HEK293 (cell line): ENCODE results near the gene MGST1.

Experiments
- SP2 ChIP-seq: fragments of 450-650 bp; formaldehyde crosslinking; IDR thresholded peaks from 2 replicates; pipeline ENCODE4 v1.5.1; 2016; ENCODE audit warnings: missing biosample characterization, missing genetic modification characterization
- ZNF138 ChIP-seq: fragments of 450-650 bp; formaldehyde crosslinking; IDR thresholded peaks from 2 replicates; pipeline ENCODE4 v1.5.1; 2016; ENCODE audit warnings: missing biosample characterization, missing genetic modification characterization, borderline replicate concordance
- ZNF155 ChIP-seq: fragments of 450-650 bp; formaldehyde crosslinking; IDR thresholded peaks from 2 replicates; pipeline ENCODE4 v1.5.1; 2016; ENCODE audit warnings: missing biosample characterization, missing genetic modification characterization
- ZNF555 ChIP-seq: fragments of 450-650 bp; formaldehyde crosslinking; conservative IDR thresholded peaks from 2 replicates; pipeline ENCODE4 v1.5.1; 2017; ENCODE audit warnings: missing biosample characterization, mild to moderate bottlenecking, missing genetic modification characterization, inconsistent platforms
- ZNF585B ChIP-seq: fragments of 450-650 bp; formaldehyde crosslinking; IDR thresholded peaks from 2 replicates; pipeline ENCODE4 v1.5.1; 2016; ENCODE audit warnings: missing biosample characterization, missing genetic modification characterization
- ZNF670 ChIP-seq: fragments of 450-650 bp; formaldehyde crosslinking; IDR thresholded peaks from 2 replicates; pipeline ENCODE4 v1.5.1; 2016; ENCODE audit warnings: missing biosample characterization, missing genetic modification characterization, low read depth
- TF ChIP-seq, protein P1 (sequence below): fragments of 450-650 bp; formaldehyde crosslinking; IDR thresholded peaks from 2 replicates; pipeline ENCODE4 v1.5.1; 2016; ENCODE audit warnings: missing biosample characterization, missing genetic modification characterization
- TF ChIP-seq, protein P2 (sequence below): fragments of 450-650 bp; formaldehyde crosslinking; IDR thresholded peaks from 2 replicates; pipeline ENCODE4 v1.5.1; 2016; ENCODE audit warnings: missing biosample characterization, missing genetic modification characterization

DNA sequence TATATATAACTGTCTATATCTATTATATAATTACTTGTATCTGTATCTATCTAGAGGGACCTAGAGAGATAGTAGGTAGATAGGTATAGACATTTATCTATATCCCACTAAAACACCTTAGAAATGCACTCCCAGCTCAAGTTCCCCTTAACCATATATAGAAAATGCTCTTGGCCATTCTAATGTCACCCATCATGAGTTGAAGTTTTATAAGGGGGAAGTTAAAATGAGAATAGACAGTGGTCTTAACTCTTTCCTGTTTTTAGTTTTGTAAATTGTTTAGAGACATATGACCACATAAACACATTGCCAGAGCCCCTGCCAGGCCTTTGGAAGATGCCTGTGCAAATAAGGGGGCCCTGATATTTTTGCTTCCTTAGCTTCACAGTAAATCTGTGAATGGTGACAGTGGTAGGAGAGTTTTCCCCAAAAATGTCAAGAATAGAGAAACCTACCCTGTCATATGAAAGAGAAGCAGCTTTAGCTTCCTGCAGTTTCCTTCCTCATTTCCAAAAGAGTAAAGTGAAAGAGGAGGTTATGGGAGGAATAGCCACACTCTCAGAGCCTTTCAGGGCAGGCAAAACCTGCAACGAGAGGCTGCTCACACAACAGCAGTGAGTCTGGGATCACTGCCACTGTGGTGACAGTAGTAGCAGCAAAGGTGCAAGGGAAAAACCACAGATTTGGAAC is 45.5 kb downstream of the MGST1 start:
- TF ChIP-seq ZNF155 (tag by site-specific recombination) (no peak), ZNF138 (no peak), ZNF585B (tag by site-specific recombination) (no peak), ZNF555 (tag by site-specific recombination) (no peak), ZNF670 (tag by site-specific recombination) (no peak), SP2 (tag by site-specific recombination) (no peak)
- TF ChIP-seq, protein P1, sequence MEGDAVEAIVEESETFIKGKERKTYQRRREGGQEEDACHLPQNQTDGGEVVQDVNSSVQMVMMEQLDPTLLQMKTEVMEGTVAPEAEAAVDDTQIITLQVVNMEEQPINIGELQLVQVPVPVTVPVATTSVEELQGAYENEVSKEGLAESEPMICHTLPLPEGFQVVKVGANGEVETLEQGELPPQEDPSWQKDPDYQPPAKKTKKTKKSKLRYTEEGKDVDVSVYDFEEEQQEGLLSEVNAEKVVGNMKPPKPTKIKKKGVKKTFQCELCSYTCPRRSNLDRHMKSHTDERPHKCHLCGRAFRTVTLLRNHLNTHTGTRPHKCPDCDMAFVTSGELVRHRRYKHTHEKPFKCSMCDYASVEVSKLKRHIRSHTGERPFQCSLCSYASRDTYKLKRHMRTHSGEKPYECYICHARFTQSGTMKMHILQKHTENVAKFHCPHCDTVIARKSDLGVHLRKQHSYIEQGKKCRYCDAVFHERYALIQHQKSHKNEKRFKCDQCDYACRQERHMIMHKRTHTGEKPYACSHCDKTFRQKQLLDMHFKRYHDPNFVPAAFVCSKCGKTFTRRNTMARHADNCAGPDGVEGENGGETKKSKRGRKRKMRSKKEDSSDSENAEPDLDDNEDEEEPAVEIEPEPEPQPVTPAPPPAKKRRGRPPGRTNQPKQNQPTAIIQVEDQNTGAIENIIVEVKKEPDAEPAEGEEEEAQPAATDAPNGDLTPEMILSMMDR (tag by site-specific recombination) = no peak
- TF ChIP-seq, protein P2, sequence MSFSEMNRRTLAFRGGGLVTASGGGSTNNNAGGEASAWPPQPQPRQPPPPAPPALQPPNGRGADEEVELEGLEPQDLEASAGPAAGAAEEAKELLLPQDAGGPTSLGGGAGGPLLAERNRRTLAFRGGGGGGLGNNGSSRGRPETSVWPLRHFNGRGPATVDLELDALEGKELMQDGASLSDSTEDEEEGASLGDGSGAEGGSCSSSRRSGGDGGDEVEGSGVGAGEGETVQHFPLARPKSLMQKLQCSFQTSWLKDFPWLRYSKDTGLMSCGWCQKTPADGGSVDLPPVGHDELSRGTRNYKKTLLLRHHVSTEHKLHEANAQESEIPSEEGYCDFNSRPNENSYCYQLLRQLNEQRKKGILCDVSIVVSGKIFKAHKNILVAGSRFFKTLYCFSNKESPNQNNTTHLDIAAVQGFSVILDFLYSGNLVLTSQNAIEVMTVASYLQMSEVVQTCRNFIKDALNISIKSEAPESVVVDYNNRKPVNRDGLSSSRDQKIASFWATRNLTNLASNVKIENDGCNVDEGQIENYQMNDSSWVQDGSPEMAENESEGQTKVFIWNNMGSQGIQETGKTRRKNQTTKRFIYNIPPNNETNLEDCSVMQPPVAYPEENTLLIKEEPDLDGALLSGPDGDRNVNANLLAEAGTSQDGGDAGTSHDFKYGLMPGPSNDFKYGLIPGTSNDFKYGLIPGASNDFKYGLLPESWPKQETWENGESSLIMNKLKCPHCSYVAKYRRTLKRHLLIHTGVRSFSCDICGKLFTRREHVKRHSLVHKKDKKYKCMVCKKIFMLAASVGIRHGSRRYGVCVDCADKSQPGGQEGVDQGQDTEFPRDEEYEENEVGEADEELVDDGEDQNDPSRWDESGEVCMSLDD (tag by site-specific recombination) = no peak
